Muscle of back (tissue), 11 donors: Measurements from ENCODE around the gene METTL15. TPM values are rescaled to one million over a fixed set of nuclear protein-coding genes. Genes with fewer than 3 reads are reported as not detected.
A peak's percentile ranks its signal among the peaks of the same experiment; 100 is the strongest.
"Not testable (repeated sequence)": the region's sequence is repeated elsewhere in the genome, so short reads cannot be mapped to it uniquely, and the experiment has no call there.

ENCODE experiments used
- DNase-seq, 3 donors: peaks; one replicate each; pipeline versions ENCODE4 v3.0.0 to v3.0.0-alpha.2; 2013
- polyA plus RNA-seq, 10 donors: library from polyadenylated mRNA; unstranded; fragments of 120-200 nt; gene quantifications; one replicate each; pipeline ENCODE4 v1.2.1, GENCODE V29; 2013; ENCODE audit not compliant: insufficient read length in 10 of 10

METTL15 gene
- polyA plus RNA-seq, 10 donors, result 8.2 to 16.7 (median 11.6) TPM

DNA sequence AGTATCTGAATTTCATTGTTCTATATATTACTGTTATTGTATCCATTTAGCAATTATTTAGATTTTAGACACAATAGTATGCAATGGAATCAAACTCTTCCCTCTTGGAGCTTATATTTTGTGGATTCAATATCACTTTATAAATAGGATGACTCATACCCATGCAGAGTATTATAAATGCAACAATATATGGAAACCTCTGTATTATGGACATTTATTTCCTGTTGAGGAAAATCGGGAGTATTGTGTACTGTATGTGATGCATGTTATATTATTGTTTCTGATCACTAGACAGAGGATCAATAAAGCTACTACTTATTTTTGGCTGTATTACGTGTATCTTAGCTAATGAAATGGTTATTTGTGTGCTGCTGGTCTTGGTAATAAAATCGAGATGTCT lies 770 bp downstream of the METTL15 start:
- DNase-seq, result peak; percentile 17 to 58 (median 17)

- DNase-seq, result peak; percentile 73 to 92 (median 77)
Measured at GRCh38 chr11:28110108-28110820, 2.1 kb downstream of the METTL15 start.

DNA sequence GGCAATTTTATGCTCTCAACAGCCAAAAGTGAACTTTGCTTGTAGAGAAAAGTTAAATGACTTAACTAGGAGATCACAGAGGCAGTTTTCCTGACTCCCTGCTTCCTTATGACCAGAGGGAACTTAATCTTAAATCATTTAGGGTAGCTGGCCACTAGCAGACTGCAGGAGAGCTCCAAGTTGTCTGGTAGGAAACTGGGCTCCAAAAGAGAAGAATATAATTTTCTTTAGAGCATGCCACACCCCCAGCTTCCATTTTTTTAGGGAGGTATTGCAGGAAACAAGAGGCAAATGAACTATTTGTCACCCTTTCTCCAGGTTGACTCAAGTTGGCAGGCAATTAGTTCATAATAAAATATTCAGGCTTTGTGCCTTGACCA lies 2.6 kb downstream of the METTL15 start:
- DNase-seq, result peak in 1 of 3 donors; percentile 36

GRCh38 chr11:28114116-28114515 lies 5.9 kb downstream of the METTL15 start:
- DNase-seq, result no peak

DNA sequence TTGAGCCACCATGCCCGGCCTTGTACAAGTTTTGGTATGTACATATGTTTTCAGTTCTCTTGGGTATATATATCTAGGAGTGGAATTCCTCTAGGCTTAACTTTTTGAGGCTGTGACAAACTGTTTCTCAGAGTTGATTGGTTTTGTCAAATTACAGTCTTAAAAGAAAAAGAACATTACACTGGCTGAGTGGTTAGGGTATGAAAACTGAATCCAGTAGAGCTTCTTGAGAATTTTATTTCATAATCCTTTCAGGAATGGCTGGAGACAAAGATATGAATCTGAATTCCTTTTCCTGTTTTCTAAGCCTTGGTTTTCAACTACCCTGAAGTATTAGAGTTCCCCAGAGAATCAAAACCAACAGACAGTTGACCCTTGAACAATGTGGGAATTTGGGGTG lies 6.5 kb downstream of the METTL15 start:
- DNase-seq, result no peak

DNA sequence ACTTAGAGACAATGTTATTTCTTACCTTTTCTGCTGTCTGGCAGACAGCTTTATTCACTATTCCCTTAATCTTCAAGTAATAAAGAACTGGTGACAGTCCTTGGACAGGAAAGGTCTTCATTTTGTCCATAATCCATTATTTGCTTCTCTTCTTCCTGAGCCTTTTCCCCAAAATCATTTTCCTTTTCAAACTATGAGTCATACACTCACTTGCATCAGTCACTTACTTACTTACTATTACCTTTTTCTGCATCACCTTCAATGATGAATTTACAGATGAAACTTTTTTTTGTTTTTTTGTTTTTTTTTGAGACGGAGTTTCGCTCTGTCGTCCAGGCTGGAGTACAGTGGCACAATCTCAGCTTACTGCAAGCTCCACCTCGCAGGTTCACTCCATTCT lies 9.5 kb downstream of the METTL15 start:
- DNase-seq, result no peak

DNA sequence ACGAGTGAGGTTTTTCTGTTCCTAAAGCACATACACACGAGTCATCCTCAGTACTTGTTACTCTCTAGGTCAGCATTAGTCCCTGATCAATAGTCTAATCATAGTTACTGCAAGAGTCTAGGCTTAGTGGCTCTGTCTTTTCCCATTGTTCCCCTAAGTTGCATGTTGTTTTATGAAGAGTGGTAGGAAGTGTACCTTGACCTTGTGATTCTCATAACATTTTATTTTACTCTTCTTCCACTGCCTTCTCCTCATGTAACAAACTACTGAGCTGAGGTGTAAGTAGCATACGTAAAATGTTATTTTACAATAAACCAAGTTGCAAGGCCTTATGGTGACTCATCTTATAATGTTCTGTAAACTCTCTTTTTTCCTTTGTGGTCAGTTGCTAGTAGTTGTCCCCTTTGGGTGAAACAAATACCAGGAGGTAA lies 15.0 kb downstream of the METTL15 start:
- DNase-seq, result no peak

- DNase-seq, result no peak
Measured at GRCh38 chr11:28132548-28132947, 24.4 kb downstream of the METTL15 start.

GRCh38 chr11:28133146-28133545 lies 25.0 kb downstream of the METTL15 start:
- DNase-seq, result peak in 1 of 3 donors; percentile 3

DNA sequence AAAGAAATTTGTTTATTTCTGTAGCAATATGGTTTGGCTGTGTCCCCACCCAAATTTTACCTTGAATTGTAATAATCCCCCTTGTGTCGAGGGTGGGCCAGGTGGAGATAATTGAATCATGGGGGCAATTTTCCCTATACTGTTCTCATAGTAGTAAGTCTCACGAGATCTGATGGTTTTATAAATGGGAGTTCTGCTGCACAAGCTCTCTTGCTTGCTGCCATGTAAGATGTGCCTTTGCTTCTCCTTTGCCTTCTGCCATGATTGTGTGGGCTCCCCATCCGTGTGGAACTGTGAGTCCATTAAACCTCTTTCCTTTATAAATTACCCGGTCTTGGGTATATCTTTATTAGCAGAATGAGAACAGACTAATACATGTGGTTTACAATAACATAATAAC lies 28.0 kb downstream of the METTL15 start:
- DNase-seq, result not testable (repeated sequence)

DNA sequence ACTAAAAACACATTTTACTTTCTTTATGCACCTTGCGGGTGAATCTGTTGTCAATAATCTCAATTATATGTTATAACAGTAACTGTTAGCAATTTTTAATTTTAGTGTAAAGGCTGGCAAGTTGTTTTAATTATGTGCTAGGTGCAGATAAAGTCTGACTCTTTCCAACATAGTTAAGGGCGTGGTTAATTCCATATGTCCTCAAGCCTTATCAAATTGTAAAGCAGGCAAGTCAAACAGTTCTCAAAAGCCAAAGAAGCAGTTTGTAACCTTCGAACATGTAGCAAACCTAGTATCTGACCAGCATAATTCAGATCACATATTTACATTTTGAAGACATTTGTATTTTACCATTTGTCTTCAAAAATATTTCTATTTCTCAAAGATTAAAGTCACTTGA lies 29.2 kb downstream of the METTL15 start:
- no peak for DNase-seq

- no peak for DNase-seq
Measured at GRCh38 chr11:28137832-28138231, 29.6 kb downstream of the METTL15 start.

- DNase-seq, result no peak
Measured at GRCh38 chr11:28139841-28140415, 31.7 kb downstream of the METTL15 start.

DNA sequence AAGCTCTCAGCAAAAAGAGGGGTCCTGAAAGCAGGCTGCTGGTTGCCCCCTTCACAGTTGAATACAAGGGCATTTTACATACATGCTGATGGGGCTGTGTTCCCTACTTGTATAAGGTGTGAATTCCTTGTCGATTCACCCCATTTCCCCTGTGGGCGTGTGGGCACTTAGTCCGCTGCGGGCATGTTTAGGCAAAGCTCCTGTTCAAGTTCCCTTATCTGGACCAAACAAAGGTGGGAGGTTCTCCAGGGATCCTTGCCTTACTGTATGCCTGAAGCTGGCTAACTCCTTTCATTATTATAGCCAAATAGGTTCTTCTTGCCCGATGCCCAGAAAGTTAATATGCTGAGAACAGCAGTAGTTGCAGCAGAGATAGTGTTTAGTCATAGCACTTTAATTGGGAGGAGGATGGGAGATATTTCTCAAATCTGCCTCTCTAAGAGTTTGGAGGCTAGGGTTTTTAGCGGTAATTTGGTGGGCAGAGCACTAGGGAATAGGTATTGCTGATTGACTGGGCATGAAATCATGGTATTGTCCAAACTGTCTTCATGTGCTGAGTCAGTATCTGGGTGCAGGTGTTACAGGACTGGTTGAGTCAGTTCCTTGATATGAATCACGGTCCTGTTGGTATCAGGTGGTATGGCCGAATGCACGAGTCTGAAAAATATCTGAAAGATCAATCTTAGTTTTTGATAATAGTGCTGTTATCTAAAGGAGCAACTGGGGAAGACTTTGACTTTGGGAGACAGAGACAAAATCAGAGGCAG lies 32.7 kb downstream of the METTL15 start:
- no peak for DNase-seq

GRCh38 chr11:28142724-28143123 lies 34.5 kb downstream of the METTL15 start:
- DNase-seq, result no peak

DNA sequence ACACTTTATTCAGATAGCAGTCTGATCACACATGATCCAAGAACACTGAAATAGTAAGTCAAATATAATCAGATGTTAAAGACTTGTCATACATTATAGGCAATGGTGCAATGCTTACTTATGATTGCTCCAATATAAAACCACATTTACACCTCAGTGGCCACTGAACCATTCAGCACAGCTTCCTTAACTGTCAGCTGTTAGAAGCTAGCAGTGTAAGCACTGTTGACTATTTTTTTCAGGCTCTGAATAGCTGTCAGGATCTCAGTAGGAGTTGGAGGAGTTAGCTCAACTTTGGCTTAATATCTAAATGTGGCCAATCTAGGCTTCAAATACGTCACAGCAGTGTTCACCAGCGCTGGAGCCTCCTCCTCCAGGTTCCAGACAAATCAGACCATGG lies 36.6 kb downstream of the METTL15 start:
- DNase-seq, result no peak

DNA sequence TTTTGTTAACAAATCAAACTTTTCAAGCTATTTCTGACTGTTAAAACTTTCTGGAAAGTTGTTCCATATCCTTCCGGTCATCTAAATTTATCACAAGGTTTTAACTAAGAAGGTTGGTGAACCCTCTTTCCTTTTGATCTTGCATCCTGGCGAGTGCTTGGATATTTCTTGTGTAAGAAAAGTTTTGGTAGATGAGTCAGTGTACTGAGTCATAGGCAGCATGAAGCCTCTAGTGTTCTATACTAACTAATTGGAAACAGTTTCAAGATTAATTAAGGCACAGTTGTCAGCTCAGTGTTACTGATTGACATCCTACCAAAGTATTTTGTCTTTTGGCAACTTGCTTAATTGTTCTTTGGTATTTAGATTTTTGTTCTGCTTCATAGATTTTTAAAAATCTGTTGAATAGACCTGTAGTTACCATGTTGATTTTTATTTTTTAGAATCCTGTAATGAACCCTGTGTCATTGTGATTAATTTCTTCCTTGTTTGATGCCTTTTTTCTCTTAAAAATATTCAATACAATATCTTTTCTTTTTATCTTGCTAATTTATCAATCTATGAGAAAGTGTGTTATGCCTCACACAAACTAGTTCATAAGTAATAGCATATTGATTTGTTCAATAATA lies 38.0 kb downstream of the METTL15 start:
- DNase-seq, result peak in 1 of 3 donors; percentile 71

- no peak for DNase-seq
Measured at GRCh38 chr11:28152743-28153142, 44.6 kb downstream of the METTL15 start.

- no peak for DNase-seq
Measured at GRCh38 chr11:28153586-28153985, 45.4 kb downstream of the METTL15 start.

DNA sequence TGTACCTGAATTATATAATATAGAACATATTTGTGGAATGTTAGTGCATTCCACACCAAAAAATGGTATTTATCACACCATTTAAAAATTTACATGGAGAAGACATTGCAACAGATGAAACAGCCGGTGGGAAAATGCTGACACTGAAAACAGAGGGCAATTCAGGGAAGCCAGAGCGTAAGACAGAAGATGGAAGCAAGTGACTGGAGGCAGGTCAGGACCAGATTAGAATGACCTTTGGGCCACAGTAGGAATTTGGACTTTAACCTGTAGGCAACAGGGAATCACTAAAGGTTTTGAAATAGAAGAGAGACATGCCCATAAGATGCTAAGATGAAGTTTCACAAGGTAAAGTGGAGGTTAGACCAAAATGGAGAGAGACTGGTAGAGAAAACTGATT lies 60.5 kb downstream of the METTL15 start:
- no peak for DNase-seq

GRCh38 chr11:28169816-28170215 lies 61.6 kb downstream of the METTL15 start:
- DNase-seq, result no peak

DNA sequence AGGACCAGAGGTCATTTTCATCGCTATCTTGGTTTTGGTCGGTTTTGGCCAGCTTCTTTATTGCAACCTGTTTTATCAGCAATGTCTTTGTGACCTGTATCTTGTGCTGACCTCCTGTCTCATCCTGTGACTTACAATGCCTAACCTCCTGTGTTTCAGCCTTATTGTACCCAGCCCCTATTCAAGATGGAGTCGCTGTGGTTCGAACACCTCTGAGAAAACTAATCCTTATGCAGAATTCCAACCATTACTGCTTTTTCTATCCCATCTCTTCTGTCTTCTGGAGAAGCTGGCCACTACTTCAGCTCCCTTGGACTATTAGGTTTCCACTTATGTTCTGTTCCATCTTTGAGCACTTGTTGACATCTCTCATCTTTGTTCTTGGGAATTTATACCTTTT lies 62.6 kb downstream of the METTL15 start:
- DNase-seq, result no peak

- DNase-seq, result no peak
Measured at GRCh38 chr11:28176351-28176750, 68.2 kb downstream of the METTL15 start.
